ENCODE measurements around the gene ADCY1.
"Not testable (repeated sequence)": the region's sequence is repeated elsewhere in the genome, so short reads cannot be mapped to it uniquely, and the experiment has no call there.

ADCY1 gene

GRCh38 chr7:45768516-45769394 is 194.6 kb downstream of the ADCY1 start:
- ATAC-seq, result peak; percentile 100

DNA sequence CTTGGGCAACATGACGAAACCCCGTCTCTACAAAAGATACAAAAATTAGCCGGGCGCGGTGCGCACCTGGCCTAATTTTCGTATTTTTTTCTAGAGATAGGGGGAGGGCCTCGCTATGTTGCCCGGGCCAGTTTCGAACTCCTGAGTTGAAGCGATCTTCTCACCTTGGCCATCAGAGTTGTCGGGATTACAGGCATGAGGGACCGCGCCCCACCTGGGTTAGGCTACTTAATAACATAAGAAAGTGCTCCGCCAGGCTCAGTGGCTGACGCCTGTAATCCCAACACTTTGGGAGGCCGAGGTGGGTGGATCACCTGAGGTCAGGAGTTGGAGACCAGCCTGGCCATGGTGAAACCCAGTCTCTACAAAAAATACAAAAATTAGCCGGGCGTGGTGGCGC is 195.5 kb downstream of the ADCY1 start:
- not testable (repeated sequence) for ATAC-seq

All from activated CD4-positive, CD25-positive, alpha-beta regulatory T cell treated with anti-CD3 and anti-CD28 coated beads, Interleukin-2, amount 50 U/mL, for 24 hours (primary cell).